ENCODE measurements around the gene MRPL42. TPM values are rescaled to one million over a fixed set of nuclear protein-coding genes. Genes with fewer than 3 reads are reported as not detected.

MRPL42 gene
- total and polyA plus RNA-seq, 2 experiments from 2014 or later, result 195 to 269 TPM

DNA sequence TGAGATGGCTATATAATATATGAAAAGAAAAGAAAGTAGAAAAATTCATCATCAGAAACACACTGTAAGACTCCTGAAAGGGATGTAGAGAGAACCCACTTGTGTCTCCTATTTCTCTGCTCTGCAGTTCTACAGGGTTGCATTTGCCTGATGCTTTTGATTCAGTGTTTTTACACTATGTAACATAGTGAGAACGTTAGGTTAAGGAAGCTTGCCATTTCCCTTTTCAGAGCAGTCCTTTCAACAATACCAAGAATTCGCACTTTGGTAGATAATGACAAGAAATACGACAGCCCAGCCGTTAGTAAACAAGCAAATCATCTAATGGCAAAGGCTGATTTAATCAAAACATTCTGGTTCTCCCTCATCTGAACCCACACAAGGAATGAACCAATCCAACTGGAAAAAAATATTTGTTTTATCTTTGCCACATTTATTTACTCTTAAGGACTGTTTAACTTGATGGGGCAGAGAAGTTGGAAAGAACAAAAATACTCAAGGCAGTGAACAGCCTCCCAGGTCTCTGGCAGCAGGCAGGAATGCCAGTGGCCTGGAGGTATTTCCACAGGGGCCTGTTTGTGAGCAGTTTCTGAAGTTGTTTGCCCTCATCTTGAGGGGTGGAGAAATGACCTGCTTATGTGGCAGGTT lies 74.4 kb downstream of the MRPL42 start:
- H3K4me3 ChIP-seq, result no peak overlapping the region
- no peak overlapping the region for H3K4me2 ChIP-seq
- Mint-ChIP-seq H3K27me3 (ENCODE audit: insufficient read depth, low read depth, poor library complexity) (peaks cover 3% of the 10 kb centered on the region), H3K9me3 (no peaks in the 10 kb centered on the region), H3K27ac (no peak overlapping the region), H3K36me3 (ENCODE audit: low read depth) (peaks cover 5% of the 10 kb centered on the region; the same call in 2 of the 3 replicates), H3K4me1 (no peaks in the 10 kb centered on the region), H3K4me3 (no peak overlapping the region)
- H3K36me3 ChIP-seq (ENCODE audit: insufficient read depth), result no peaks in the 10 kb centered on the region
- H4K20me1 ChIP-seq (replicated peaks; ENCODE audit: insufficient read depth), result no peaks in the 10 kb centered on the region; the same call in 1 of the 2 replicates
- no peaks in the 10 kb centered on the region for H3K4me1 ChIP-seq (ENCODE audit: insufficient read depth)
- no peaks in the 10 kb centered on the region for H3K9me2 ChIP-seq (ENCODE audit: insufficient read depth)
- no peak for DNase-seq (ENCODE audit: low spot score)
- TF ChIP-seq NANOG (IDR thresholded peaks at IDR 0.05; ENCODE audit: borderline replicate concordance) (no peak), ZNF114 (CRISPR knock-in tag; IDR thresholded peaks at IDR 0.05) (no peak), ZNF331 (CRISPR knock-in tag; IDR thresholded peaks at IDR 0.05; ENCODE audit: low read depth) (no peak), POLR2AphosphoS5 (IDR thresholded peaks at IDR 0.05; ENCODE audit: low read depth) (no peak), EZH2phosphoT487 (IDR thresholded peaks at IDR 0.05; ENCODE audit: unreplicated experiment) (no peak), JUNB (IDR thresholded peaks at IDR 0.05; ENCODE audit: unreplicated experiment) (no peak), CREB1 (CRISPR knock-in tag; IDR thresholded peaks at IDR 0.05; ENCODE audit: low read depth) (no peak), STAT1 (IDR thresholded peaks at IDR 0.05; ENCODE audit: unreplicated experiment) (no peak), EZH2 (IDR thresholded peaks at IDR 0.05; ENCODE audit: low read depth, unreplicated experiment) (no peak)
- TF ChIP-seq, protein P1, sequence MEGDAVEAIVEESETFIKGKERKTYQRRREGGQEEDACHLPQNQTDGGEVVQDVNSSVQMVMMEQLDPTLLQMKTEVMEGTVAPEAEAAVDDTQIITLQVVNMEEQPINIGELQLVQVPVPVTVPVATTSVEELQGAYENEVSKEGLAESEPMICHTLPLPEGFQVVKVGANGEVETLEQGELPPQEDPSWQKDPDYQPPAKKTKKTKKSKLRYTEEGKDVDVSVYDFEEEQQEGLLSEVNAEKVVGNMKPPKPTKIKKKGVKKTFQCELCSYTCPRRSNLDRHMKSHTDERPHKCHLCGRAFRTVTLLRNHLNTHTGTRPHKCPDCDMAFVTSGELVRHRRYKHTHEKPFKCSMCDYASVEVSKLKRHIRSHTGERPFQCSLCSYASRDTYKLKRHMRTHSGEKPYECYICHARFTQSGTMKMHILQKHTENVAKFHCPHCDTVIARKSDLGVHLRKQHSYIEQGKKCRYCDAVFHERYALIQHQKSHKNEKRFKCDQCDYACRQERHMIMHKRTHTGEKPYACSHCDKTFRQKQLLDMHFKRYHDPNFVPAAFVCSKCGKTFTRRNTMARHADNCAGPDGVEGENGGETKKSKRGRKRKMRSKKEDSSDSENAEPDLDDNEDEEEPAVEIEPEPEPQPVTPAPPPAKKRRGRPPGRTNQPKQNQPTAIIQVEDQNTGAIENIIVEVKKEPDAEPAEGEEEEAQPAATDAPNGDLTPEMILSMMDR (conservative IDR thresholded peaks at IDR 0.05; ENCODE audit: low read depth in 2 of 2), result no peak
- TF ChIP-seq, protein P2, sequence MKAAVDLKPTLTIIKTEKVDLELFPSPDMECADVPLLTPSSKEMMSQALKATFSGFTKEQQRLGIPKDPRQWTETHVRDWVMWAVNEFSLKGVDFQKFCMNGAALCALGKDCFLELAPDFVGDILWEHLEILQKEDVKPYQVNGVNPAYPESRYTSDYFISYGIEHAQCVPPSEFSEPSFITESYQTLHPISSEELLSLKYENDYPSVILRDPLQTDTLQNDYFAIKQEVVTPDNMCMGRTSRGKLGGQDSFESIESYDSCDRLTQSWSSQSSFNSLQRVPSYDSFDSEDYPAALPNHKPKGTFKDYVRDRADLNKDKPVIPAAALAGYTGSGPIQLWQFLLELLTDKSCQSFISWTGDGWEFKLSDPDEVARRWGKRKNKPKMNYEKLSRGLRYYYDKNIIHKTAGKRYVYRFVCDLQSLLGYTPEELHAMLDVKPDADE (IDR thresholded peaks at IDR 0.05), result no peak
- TF ChIP-seq, protein P3, sequence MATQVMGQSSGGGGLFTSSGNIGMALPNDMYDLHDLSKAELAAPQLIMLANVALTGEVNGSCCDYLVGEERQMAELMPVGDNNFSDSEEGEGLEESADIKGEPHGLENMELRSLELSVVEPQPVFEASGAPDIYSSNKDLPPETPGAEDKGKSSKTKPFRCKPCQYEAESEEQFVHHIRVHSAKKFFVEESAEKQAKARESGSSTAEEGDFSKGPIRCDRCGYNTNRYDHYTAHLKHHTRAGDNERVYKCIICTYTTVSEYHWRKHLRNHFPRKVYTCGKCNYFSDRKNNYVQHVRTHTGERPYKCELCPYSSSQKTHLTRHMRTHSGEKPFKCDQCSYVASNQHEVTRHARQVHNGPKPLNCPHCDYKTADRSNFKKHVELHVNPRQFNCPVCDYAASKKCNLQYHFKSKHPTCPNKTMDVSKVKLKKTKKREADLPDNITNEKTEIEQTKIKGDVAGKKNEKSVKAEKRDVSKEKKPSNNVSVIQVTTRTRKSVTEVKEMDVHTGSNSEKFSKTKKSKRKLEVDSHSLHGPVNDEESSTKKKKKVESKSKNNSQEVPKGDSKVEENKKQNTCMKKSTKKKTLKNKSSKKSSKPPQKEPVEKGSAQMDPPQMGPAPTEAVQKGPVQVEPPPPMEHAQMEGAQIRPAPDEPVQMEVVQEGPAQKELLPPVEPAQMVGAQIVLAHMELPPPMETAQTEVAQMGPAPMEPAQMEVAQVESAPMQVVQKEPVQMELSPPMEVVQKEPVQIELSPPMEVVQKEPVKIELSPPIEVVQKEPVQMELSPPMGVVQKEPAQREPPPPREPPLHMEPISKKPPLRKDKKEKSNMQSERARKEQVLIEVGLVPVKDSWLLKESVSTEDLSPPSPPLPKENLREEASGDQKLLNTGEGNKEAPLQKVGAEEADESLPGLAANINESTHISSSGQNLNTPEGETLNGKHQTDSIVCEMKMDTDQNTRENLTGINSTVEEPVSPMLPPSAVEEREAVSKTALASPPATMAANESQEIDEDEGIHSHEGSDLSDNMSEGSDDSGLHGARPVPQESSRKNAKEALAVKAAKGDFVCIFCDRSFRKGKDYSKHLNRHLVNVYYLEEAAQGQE (IDR thresholded peaks at IDR 0.05; ENCODE audit: unreplicated experiment), result no peak
- TF ChIP-seq, protein P4, sequence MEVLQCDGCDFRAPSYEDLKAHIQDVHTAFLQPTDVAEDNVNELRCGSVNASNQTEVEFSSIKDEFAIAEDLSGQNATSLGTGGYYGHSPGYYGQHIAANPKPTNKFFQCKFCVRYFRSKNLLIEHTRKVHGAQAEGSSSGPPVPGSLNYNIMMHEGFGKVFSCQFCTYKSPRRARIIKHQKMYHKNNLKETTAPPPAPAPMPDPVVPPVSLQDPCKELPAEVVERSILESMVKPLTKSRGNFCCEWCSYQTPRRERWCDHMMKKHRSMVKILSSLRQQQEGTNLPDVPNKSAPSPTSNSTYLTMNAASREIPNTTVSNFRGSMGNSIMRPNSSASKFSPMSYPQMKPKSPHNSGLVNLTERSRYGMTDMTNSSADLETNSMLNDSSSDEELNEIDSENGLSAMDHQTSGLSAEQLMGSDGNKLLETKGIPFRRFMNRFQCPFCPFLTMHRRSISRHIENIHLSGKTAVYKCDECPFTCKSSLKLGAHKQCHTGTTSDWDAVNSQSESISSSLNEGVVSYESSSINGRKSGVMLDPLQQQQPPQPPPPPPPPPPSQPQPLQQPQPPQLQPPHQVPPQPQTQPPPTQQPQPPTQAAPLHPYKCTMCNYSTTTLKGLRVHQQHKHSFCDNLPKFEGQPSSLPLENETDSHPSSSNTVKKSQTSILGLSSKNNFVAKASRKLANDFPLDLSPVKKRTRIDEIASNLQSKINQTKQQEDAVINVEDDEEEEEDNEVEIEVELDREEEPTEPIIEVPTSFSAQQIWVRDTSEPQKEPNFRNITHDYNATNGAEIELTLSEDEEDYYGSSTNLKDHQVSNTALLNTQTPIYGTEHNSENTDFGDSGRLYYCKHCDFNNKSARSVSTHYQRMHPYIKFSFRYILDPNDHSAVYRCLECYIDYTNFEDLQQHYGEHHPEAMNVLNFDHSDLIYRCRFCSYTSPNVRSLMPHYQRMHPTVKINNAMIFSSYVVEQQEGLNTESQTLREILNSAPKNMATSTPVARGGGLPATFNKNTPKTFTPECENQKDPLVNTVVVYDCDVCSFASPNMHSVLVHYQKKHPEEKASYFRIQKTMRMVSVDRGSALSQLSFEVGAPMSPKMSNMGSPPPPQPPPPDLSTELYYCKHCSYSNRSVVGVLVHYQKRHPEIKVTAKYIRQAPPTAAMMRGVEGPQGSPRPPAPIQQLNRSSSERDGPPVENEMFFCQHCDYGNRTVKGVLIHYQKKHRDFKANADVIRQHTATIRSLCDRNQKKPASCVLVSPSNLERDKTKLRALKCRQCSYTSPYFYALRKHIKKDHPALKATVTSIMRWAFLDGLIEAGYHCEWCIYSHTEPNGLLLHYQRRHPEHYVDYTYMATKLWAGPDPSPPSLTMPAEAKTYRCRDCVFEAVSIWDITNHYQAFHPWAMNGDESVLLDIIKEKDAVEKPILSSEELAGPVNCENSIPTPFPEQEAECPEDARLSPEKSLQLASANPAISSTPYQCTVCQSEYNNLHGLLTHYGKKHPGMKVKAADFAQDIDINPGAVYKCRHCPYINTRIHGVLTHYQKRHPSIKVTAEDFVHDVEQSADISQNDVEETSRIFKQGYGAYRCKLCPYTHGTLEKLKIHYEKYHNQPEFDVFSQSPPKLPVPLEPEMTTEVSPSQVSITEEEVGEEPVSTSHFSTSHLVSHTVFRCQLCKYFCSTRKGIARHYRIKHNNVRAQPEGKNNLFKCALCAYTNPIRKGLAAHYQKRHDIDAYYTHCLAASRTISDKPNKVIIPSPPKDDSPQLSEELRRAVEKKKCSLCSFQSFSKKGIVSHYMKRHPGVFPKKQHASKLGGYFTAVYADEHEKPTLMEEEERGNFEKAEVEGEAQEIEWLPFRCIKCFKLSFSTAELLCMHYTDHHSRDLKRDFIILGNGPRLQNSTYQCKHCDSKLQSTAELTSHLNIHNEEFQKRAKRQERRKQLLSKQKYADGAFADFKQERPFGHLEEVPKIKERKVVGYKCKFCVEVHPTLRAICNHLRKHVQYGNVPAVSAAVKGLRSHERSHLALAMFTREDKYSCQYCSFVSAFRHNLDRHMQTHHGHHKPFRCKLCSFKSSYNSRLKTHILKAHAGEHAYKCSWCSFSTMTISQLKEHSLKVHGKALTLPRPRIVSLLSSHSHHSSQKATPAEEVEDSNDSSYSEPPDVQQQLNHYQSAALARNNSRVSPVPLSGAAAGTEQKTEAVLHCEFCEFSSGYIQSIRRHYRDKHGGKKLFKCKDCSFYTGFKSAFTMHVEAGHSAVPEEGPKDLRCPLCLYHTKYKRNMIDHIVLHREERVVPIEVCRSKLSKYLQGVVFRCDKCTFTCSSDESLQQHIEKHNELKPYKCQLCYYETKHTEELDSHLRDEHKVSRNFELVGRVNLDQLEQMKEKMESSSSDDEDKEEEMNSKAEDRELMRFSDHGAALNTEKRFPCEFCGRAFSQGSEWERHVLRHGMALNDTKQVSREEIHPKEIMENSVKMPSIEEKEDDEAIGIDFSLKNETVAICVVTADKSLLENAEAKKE (CRISPR knock-in tag; IDR thresholded peaks at IDR 0.05), result no peak
- H2AFZ ChIP-seq, result no peak overlapping the region
- no peak overlapping the region for H3K27ac ChIP-seq (ENCODE audit: low read depth)
- no peaks in the 10 kb centered on the region for H3K27me3 ChIP-seq (ENCODE audit: insufficient read depth)
- no peaks in the 10 kb centered on the region for H3F3A ChIP-seq (replicated peaks; ENCODE audit: low read depth)
- no peak for ATAC-seq
- H3K79me2 ChIP-seq (replicated peaks; ENCODE audit: insufficient read depth), result no peaks in the 10 kb centered on the region

Measured in GM23338 (cell line).